SK-N-MC (cell line): ENCODE data around the gene IL17RC.

Experiments used
- DNase-seq: peaks from one replicate; pipeline ENCODE4 v3.0.0-alpha.2; 2011; ENCODE audit warnings: low read depth, low spot score
- H3K27ac ChIP-seq: fragments of 200-600 bp; sonication (generic); 2 replicates; pipeline ENCODE4 v1.5.1; 2016; ENCODE audit warnings: mixed run types
- H3K36me3 ChIP-seq: fragments of 200-600 bp; sonication (generic); 2 replicates; pipeline ENCODE4 v1.6.1; 2017; ENCODE audit warnings: antibody characterized with exemption, low read length, mixed read lengths; ENCODE audit not compliant: insufficient read depth
- H3K4me3 ChIP-seq: fragments of 200-600 bp; sonication (generic); 2 replicates; pipeline ENCODE4 v1.5.1; 2016
- H3K9ac ChIP-seq: fragments of 200-600 bp; sonication (generic); 2 replicates; pipeline ENCODE4 v1.8.0; 2017; ENCODE audit warnings: mixed run types, mixed read lengths; ENCODE audit not compliant: insufficient read length
- H3K9me3 ChIP-seq: fragments of 200-600 bp; sonication (generic); 2 replicates; pipeline ENCODE4 v1.6.1; 2017; ENCODE audit warnings: low read depth, mild to moderate bottlenecking, antibody characterized with exemption, low read length, moderate library complexity, mixed read lengths
- EZH2 ChIP-seq: fragments of 200-600 bp; sonication (generic); IDR thresholded peaks from one replicate; pipeline ENCODE4 v1.6.1; 2017; ENCODE audit warnings: antibody characterized with exemption
- FOXP2 ChIP-seq: optimal IDR thresholded peaks from 2 replicates; pipeline ENCODE3; 2011; ENCODE audit warnings: mild to moderate bottlenecking, moderate library complexity; ENCODE audit not compliant: insufficient read depth; ENCODE audit errors: extremely low read length, control extremely low read depth
- POLR2AphosphoS5 ChIP-seq: IDR thresholded peaks from 2 replicates; pipeline ENCODE4 v1.6.1; 2012; ENCODE audit warnings: mild to moderate bottlenecking, low read depth, low read length, borderline replicate concordance

Gene IL17RC

GRCh38 chr3:9913601-9914000 lies 3.3 kb upstream of the IL17RC start:
- Histone ChIP-seq H3K9me3 (no peaks in the 10 kb centered on the region), H3K27ac (no peak overlapping the region), H3K4me3 (no peak overlapping the region), H3K9ac (no peak overlapping the region), H3K36me3 (no peaks in the 10 kb centered on the region)
- no peak for DNase-seq
- TF ChIP-seq EZH2 = no peak
- TF ChIP-seq POLR2AphosphoS5 = no peak
- TF ChIP-seq FOXP2 = no peak

GRCh38 chr3:9914011-9914410 lies 2.9 kb upstream of the IL17RC start:
- no peak overlapping the region for H3K27ac ChIP-seq
- H3K9me3 ChIP-seq = no peaks in the 10 kb centered on the region
- no peak overlapping the region for H3K9ac ChIP-seq
- TF ChIP-seq POLR2AphosphoS5 = no peak
- TF ChIP-seq FOXP2 = no peak
- TF ChIP-seq EZH2 = no peak
- no peak for DNase-seq
- no peak overlapping the region for H3K4me3 ChIP-seq
- H3K36me3 ChIP-seq = no peaks in the 10 kb centered on the region

GRCh38 chr3:9914559-9915253 lies 2.2 kb upstream of the IL17RC start:
- no peak for DNase-seq
- H3K9me3 ChIP-seq = no peaks in the 10 kb centered on the region
- peak overlapping the region; percentile 59 for H3K4me3 ChIP-seq
- TF ChIP-seq EZH2 (no peak), POLR2AphosphoS5 (no peak), FOXP2 (no peak)
- H3K9ac ChIP-seq = no peak overlapping the region
- H3K36me3 ChIP-seq = no peaks in the 10 kb centered on the region
- no peak overlapping the region for H3K27ac ChIP-seq

- H3K9me3 ChIP-seq = no peaks in the 10 kb centered on the region
- no peak for TF ChIP-seq EZH2
- no peak for TF ChIP-seq FOXP2
- peak; percentile 25; the same call in 1 of the 2 replicates for TF ChIP-seq POLR2AphosphoS5
- H3K27ac ChIP-seq = no peak overlapping the region
- peak overlapping the region; percentile 59 for H3K4me3 ChIP-seq
- H3K9ac ChIP-seq = no peak overlapping the region
- H3K36me3 ChIP-seq = no peaks in the 10 kb centered on the region
- no peak for DNase-seq
Observed at GRCh38 chr3:9915254-9916141, 1.4 kb upstream of the IL17RC start.

- no peak overlapping the region for H3K4me3 ChIP-seq
- no peak overlapping the region for H3K9ac ChIP-seq
- no peaks in the 10 kb centered on the region for H3K9me3 ChIP-seq
- DNase-seq = no peak
- TF ChIP-seq FOXP2 (no peak), EZH2 (no peak), POLR2AphosphoS5 (no peak)
- H3K27ac ChIP-seq = no peak overlapping the region
- no peaks in the 10 kb centered on the region for H3K36me3 ChIP-seq
Observed at GRCh38 chr3:9916346-9916733, 558 bp upstream of the IL17RC start.

- DNase-seq = no peak
- H3K36me3 ChIP-seq = no peaks in the 10 kb centered on the region
- H3K4me3 ChIP-seq = no peak overlapping the region
- H3K9ac ChIP-seq = no peak overlapping the region
- no peaks in the 10 kb centered on the region for H3K9me3 ChIP-seq
- H3K27ac ChIP-seq = no peak overlapping the region
- TF ChIP-seq POLR2AphosphoS5 = no peak
- no peak for TF ChIP-seq FOXP2
- no peak for TF ChIP-seq EZH2
Observed at GRCh38 chr3:9917820-9918219, 922 bp downstream of the IL17RC start.

GRCh38 chr3:9918261-9919038 lies 1.6 kb downstream of the IL17RC start:
- H3K36me3 ChIP-seq = no peaks in the 10 kb centered on the region
- no peak for DNase-seq

GRCh38 chr3:9928158-9928557 lies 11.3 kb downstream of the IL17RC start:
- Histone ChIP-seq H3K27ac (no peak overlapping the region), H3K9me3 (no peaks in the 10 kb centered on the region), H3K4me3 (no peak overlapping the region), H3K9ac (no peak overlapping the region), H3K36me3 (no peaks in the 10 kb centered on the region)
- no peak for TF ChIP-seq POLR2AphosphoS5
- no peak for DNase-seq

More at GRCh38 chr3:9918261-9919038, 1.6 kb downstream of the IL17RC start:
- Histone ChIP-seq H3K4me3 (no peak overlapping the region), H3K9ac (no peak overlapping the region), H3K9me3 (no peaks in the 10 kb centered on the region), H3K27ac (no peak overlapping the region)
- no peak for TF ChIP-seq EZH2
- TF ChIP-seq FOXP2 = no peak
- no peak for TF ChIP-seq POLR2AphosphoS5
